Measurements from ENCODE around the gene TNFRSF21. TPM values are rescaled to one million over a fixed set of nuclear protein-coding genes. Genes with fewer than 3 reads are reported as not detected.

TNFRSF21 gene
- polyA plus RNA-seq, 1 donor (not counting 4 experiments of a cell fraction or from before 2014, with no cell fraction given), result 50.2 TPM

DNA sequence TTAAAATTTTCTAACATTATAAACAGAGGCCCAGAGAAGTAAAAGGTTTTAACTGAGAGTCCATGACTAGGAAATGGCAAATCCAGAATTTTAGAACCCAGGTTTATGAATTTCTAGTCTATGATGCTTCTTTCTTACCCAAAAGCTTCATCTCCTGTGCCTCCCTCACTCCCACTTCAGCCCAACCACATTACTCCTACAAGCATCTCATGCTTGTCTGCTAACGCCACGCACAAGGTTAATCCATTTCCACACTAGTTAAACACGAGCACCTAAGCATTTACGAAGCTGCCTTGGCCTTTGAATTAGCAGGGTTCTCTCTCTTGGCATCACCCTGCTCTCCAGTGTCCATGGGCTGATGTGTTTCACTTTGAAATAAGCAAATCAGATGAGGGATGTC lies 32.0 kb downstream of the TNFRSF21 start:
- Histone ChIP-seq H3K79me2 (ENCODE audit: control insufficient read depth, insufficient read depth, low read length) (peaks cover 70% of the 10 kb centered on the region), H3K9me1 (ENCODE audit: control insufficient read depth, extremely low read depth, insufficient read depth, low read length) (no peaks in the 10 kb centered on the region), H3K27ac (ENCODE audit: control insufficient read depth, insufficient read depth, low read length) (no peak overlapping the region), H4K20me1 (ENCODE audit: control insufficient read depth, extremely low read depth, insufficient read depth, low read length) (peaks cover 4% of the 10 kb centered on the region), H3K36me3 (ENCODE audit: control insufficient read depth in 2 of 2, extremely low read depth in 1 of 2, insufficient read depth in 2 of 2, low read length in 2 of 2) (peaks cover 9 to 11% of the 10 kb centered on the region in 2 experiments), H3K9me3 (ENCODE audit: control insufficient read depth, low read depth, low read length) (no peaks in the 10 kb centered on the region), H3K4me3 (ENCODE audit: control insufficient read depth in 2 of 3, extremely low read depth in 1 of 3, insufficient read depth in 2 of 3, low read depth in 1 of 3, low read length in 3 of 3) (no peak overlapping the region), H2AFZ (ENCODE audit: control insufficient read depth, low read length) (no peak overlapping the region), H3K4me1 (ENCODE audit: control insufficient read depth, extremely low read depth, insufficient read depth, low read length) (peaks cover 4% of the 10 kb centered on the region), H3K27me3 (ENCODE audit: control insufficient read depth, extremely low read depth, insufficient read depth, low read length) (no peaks in the 10 kb centered on the region), H3K9ac (ENCODE audit: control insufficient read depth, extremely low read depth, insufficient read depth, low read length) (no peak overlapping the region), H3K4me2 (ENCODE audit: control insufficient read depth, extremely low read depth, insufficient read depth, low read depth, low read length) (no peak overlapping the region)
- dilution Hi-C loops (cut with MboI; ENCODE audit: extremely low pct_ligation_motif_present, low sequenced_read_pairs), result no loop called here
- TF ChIP-seq, protein P1, sequence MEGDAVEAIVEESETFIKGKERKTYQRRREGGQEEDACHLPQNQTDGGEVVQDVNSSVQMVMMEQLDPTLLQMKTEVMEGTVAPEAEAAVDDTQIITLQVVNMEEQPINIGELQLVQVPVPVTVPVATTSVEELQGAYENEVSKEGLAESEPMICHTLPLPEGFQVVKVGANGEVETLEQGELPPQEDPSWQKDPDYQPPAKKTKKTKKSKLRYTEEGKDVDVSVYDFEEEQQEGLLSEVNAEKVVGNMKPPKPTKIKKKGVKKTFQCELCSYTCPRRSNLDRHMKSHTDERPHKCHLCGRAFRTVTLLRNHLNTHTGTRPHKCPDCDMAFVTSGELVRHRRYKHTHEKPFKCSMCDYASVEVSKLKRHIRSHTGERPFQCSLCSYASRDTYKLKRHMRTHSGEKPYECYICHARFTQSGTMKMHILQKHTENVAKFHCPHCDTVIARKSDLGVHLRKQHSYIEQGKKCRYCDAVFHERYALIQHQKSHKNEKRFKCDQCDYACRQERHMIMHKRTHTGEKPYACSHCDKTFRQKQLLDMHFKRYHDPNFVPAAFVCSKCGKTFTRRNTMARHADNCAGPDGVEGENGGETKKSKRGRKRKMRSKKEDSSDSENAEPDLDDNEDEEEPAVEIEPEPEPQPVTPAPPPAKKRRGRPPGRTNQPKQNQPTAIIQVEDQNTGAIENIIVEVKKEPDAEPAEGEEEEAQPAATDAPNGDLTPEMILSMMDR (optimal IDR thresholded peaks at IDR 0.05 in 1 of 3, IDR thresholded peaks at IDR 0.05 in 1 of 3, conservative IDR thresholded peaks at IDR 0.05 in 1 of 3; ENCODE audit: extremely low read depth in 1 of 3, insufficient read depth in 2 of 3, low read length in 3 of 3), result no peak
- no peak for TF ChIP-seq EZH2 (IDR thresholded peaks at IDR 0.05; ENCODE audit: low read length)
- FAIRE-seq, result no peak
- DNase-seq (ENCODE audit: low read depth, low spot score), result no peak

DNA sequence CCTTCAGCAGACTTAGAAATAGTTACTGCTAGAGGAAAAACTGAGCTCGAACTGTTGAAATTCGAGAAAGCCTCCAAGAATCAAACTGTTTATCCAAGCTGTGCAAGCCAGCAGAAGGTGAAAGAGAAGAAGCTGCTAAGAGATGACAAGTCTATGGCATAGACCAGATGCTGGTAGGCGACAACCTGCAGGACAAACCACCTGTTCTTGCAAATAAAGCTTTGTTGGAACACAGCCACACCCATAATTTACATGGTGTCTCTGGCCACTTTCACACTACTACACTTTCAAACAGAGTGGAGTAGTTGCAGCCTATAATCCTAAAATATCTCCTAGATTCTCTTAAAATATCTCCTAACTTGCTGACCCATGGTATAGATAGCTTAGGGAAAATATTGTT lies 33.3 kb downstream of the TNFRSF21 start:
- TF ChIP-seq EZH2 (IDR thresholded peaks at IDR 0.05; ENCODE audit: low read length), result no peak
- TF ChIP-seq, protein P1 (optimal IDR thresholded peaks at IDR 0.05 in 1 of 3, IDR thresholded peaks at IDR 0.05 in 1 of 3, conservative IDR thresholded peaks at IDR 0.05 in 1 of 3; ENCODE audit: extremely low read depth in 1 of 3, insufficient read depth in 2 of 3, low read length in 3 of 3), result no peak
- FAIRE-seq (no peak), DNase-seq (ENCODE audit: low read depth, low spot score) (no peak)
- Histone ChIP-seq H3K4me3 (ENCODE audit: control insufficient read depth in 2 of 3, extremely low read depth in 1 of 3, insufficient read depth in 2 of 3, low read depth in 1 of 3, low read length in 3 of 3) (no peak overlapping the region), H3K79me2 (ENCODE audit: control insufficient read depth, insufficient read depth, low read length) (peaks cover 71% of the 10 kb centered on the region), H3K4me2 (ENCODE audit: control insufficient read depth, extremely low read depth, insufficient read depth, low read depth, low read length) (no peak overlapping the region), H4K20me1 (ENCODE audit: control insufficient read depth, extremely low read depth, insufficient read depth, low read length) (peaks cover 4% of the 10 kb centered on the region), H3K9me1 (ENCODE audit: control insufficient read depth, extremely low read depth, insufficient read depth, low read length) (no peaks in the 10 kb centered on the region), H3K9me3 (ENCODE audit: control insufficient read depth, low read depth, low read length) (no peaks in the 10 kb centered on the region), H2AFZ (ENCODE audit: control insufficient read depth, low read length) (no peak overlapping the region), H3K27me3 (ENCODE audit: control insufficient read depth, extremely low read depth, insufficient read depth, low read length) (no peaks in the 10 kb centered on the region), H3K36me3 (ENCODE audit: control insufficient read depth in 2 of 2, extremely low read depth in 1 of 2, insufficient read depth in 2 of 2, low read length in 2 of 2) (peaks cover 7 to 11% of the 10 kb centered on the region in 2 experiments), H3K9ac (ENCODE audit: control insufficient read depth, extremely low read depth, insufficient read depth, low read length) (no peak overlapping the region), H3K27ac (ENCODE audit: control insufficient read depth, insufficient read depth, low read length) (no peak overlapping the region), H3K4me1 (ENCODE audit: control insufficient read depth, extremely low read depth, insufficient read depth, low read length) (peaks cover 4% of the 10 kb centered on the region)
- dilution Hi-C loops (cut with MboI; ENCODE audit: extremely low pct_ligation_motif_present, low sequenced_read_pairs), result no loop called here
